Gastroesophageal sphincter (tissue), 3 donors: ENCODE results near the gene C10orf105.

Experiments
- CTCF ChIP-seq, 4 experiments: fragments of 200-600 bp in 2 of 4; fragments of 450-650 bp in 2 of 4; sonication (generic) in 1 of 4; IDR thresholded peaks; one replicate each; pipeline ENCODE4 v1.5.1; 2017 to 2019; ENCODE audit warnings: antibody characterized with exemption in 4 of 4, mild to moderate bottlenecking in 2 of 4, moderate library complexity in 2 of 4
- POLR2A ChIP-seq, 2 donors: fragments of 450-650 bp; IDR thresholded peaks; one replicate each; pipeline ENCODE4 v1.6.1; 2017; ENCODE audit warnings: antibody characterized with exemption in 2 of 2, mild to moderate bottlenecking in 2 of 2, moderate library complexity in 1 of 2

- TF ChIP-seq POLR2A (IDR thresholded peaks at IDR 0.05) (no peak), CTCF (IDR thresholded peaks at IDR 0.05) (no peak)
These were observed 46.5 kb upstream of the C10orf105 start for GRCh38 chr10:71765906-71766716.
